GM15510 (cell line): ENCODE measurements around the gene PRR5.

Experiments
- POLR2A ChIP-seq: IDR thresholded peaks from 3 replicates; pipeline ENCODE4 v1.6.1; 2011; ENCODE audit warnings: borderline replicate concordance; ENCODE audit not compliant: insufficient read length; ENCODE audit errors: extremely low read depth

The PRR5 gene

GRCh38 chr22:44684506-44685383 is 17.3 kb upstream of the PRR5 start:
- TF ChIP-seq POLR2A: no peak

GRCh38 chr22:44685384-44686056 is 16.5 kb upstream of the PRR5 start:
- TF ChIP-seq POLR2A: peak; percentile 47

GRCh38 chr22:44686873-44687600 is 15.0 kb upstream of the PRR5 start:
- TF ChIP-seq POLR2A: no peak

GRCh38 chr22:44689173-44689572 is 12.8 kb upstream of the PRR5 start:
- no peak for TF ChIP-seq POLR2A

GRCh38 chr22:44689915-44690524 is 12.0 kb upstream of the PRR5 start:
- no peak for TF ChIP-seq POLR2A

- no peak for TF ChIP-seq POLR2A
Measured at GRCh38 chr22:44691796-44692661, 10.0 kb upstream of the PRR5 start.

- TF ChIP-seq POLR2A: no peak
Measured at GRCh38 chr22:44692662-44693007, 9.4 kb upstream of the PRR5 start.

- no peak for TF ChIP-seq POLR2A
Measured at GRCh38 chr22:44693145-44693544, 8.9 kb upstream of the PRR5 start.

- no peak for TF ChIP-seq POLR2A
Measured at GRCh38 chr22:44693756-44694155, 8.2 kb upstream of the PRR5 start.

- no peak for TF ChIP-seq POLR2A
Measured at GRCh38 chr22:44697423-44698141, 4.4 kb upstream of the PRR5 start.

- no peak for TF ChIP-seq POLR2A
Measured at GRCh38 chr22:44698531-44699421, 3.2 kb upstream of the PRR5 start.

- no peak for TF ChIP-seq POLR2A
Measured at GRCh38 chr22:44700456-44700855, 1.5 kb upstream of the PRR5 start.

GRCh38 chr22:44701187-44701790 is 715 bp upstream of the PRR5 start:
- no peak for TF ChIP-seq POLR2A
